ENCODE results near the gene MTHFD1L.
A peak's percentile ranks its signal among the peaks of the same experiment; 100 is the strongest.
"Not testable (repeated sequence)": the region's sequence is repeated elsewhere in the genome, so short reads cannot be mapped to it uniquely, and the experiment has no call there.

Gene MTHFD1L

DNA sequence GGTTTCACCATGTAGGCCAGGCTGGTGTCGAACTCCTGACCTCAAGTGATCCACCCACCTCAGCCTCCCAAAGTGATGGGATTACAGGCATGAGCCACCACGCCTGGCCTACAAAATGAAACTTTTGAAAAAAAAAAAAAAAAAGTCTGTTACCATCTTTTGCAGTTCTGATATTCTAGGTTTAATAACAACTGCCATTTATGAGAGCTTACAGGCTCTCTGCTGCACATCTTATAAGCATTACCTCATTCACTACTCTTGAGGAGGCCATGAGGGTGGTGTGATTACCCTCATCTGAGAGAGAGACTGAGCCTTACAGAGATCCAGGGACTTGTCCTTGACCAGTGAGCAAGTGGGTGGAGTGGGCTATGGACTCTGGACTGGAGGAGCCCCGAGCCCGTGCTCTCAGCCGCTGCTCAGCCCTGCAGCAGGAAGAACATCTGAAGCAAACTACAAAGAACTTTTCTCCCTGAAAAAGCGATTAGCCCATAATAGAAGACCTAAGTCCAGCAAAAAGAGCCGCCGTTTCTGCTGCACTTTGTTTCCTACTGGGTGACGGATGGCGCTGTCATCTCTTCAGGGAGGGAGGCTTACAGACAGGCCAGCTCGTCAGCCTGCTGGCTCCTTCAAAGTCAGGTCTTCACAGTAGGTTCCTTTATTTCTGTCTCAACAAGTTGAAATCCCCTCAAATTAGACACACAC, 254.5 kb downstream of the MTHFD1L start:
- peak; percentile 73 for DNase-seq (ENCODE audit: low read depth, low spot score)

DNA sequence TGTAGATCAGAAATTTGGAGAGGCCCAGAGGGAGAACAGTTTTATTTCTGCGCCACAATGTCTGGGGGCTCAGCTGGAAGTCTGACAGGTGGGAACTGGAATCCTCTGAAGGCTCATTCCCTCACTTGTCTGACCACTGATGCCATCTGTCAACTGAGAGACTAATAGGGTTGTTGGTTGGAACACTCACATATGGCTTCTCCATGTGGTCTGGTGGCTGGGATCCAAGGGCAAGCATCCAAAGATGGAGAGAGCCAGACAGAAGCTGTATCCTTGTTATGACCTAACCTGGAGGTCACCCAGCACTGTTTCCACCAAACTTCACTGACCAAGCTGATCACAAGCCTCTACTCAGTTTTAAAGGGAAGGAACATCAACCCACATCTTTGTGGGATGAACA, 256.4 kb downstream of the MTHFD1L start:
- DNase-seq (ENCODE audit: low read depth, low spot score): no peak

DNA sequence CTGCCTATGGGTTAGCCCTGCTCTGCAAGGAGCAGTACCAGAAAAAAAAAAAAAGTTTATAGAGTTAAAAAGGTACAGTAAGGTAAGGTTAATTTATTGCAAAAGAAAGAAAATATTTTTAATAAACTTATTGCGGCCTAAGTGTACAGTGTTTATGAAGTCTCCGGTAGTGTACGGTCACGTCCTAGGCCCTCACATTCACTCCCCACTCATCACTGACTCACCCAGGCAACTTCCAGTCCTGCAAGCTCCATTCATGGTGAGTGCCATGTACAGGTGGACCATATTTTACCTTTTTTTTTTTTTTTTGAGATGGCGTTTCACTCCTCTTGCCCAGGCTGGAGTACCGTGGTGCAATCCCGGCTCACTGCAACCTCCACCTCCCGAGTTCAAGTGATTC, 258.1 kb downstream of the MTHFD1L start:
- DNase-seq (ENCODE audit: low read depth, low spot score): not testable (repeated sequence)

DNA sequence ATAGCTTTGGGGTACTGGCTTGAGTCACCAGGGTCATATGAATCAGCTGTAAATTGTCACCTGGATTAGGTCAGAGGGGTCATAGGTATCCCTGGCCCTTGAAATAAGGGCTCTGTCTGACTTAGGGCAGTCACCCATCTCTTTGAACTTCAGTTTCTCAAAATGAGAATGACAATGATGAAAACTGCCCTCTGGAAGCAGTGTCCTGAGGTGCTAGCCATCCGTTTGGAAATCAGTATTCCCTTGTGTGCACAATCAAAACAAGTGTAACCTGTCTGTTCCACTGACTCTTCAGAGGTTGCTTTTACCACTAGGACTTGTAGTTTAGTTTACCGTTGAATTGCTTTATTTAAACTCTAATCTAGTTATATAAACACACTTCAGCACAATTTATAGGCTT, 259.7 kb downstream of the MTHFD1L start:
- DNase-seq (ENCODE audit: low read depth, low spot score): not testable (repeated sequence)

DNA sequence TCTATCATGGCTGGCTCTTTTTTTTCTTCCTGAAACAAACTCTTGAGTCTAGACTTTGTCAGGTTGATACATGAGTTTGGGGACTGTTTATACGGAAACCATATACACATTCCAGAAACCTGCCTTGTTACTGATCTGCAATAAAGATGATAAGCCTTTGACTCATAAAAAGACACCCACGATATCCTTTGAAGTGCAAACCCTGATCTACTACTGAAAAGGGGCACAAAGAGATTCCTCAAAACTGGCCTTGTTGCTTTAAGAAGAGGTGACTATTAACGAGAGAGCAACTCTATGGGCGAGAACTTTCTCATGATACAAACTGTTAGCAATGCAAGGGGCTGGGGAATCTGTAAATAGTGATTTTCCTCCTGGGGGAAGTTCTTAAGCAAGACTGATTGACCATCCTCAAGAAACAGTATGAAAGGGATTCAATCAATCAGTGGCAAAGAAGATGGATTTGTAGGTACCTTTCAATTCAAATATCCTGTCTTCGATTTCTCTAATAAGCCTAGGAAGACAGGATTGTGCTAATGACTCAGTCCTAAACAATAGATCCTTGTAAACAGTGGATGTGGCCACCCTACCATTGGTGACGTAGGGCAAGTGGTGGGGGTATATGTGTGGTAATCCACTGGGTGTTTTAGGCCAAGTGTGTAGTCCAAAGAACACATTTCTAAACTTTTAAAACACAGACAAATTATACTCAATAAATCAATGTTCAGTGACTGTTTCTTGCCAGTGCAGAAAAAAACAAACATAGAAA, 260.3 kb downstream of the MTHFD1L start:
- DNase-seq (ENCODE audit: low read depth, low spot score): not testable (repeated sequence)

DNA sequence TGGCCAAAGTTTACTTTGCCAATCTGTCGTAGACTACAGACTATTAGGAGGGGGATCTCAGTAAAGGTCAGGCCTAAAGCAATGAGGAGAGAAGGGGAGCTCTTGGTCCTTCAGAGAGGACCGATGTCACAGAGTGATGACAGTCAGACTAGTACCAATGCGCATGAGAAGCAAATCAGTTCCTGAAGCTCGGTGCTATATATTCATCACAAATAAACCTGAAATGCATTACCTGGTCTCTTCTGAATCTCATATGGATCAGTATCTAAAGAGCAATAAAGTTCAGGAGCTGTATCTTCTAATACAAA, 260.9 kb downstream of the MTHFD1L start:
- DNase-seq (ENCODE audit: low read depth, low spot score): not testable (repeated sequence)

DNA sequence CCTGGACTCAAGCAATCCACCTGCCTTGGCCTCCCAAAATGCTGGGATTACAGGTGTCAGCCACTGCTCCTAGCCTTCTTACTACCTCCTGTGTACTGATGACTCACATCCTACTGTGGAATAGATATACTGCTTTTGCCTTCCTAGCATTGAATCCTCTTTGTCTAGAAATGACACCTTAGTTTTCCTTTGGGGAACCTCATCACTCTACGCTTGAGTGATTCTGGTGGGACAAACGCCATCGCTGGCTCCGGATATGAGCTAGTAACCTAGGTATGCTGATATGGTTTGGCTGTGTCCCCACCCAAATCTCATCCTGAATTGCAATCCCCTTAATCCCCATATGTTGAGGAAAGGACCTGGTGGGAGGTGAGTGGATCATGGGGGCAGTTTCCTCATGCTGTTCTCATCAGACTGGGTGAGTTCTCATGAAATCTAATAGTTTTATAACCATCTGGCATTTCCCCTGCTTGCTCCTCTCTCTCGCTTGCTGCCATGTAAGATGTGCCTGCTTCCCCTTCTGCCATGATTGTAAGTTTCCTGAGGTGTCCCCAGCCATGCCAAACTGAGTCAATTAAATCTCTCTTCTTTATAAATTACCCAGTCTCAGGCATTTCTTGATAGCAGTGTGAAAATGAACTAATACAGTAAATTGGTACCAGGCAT, 261.8 kb downstream of the MTHFD1L start:
- not testable (repeated sequence) for DNase-seq (ENCODE audit: low read depth, low spot score)

DNA sequence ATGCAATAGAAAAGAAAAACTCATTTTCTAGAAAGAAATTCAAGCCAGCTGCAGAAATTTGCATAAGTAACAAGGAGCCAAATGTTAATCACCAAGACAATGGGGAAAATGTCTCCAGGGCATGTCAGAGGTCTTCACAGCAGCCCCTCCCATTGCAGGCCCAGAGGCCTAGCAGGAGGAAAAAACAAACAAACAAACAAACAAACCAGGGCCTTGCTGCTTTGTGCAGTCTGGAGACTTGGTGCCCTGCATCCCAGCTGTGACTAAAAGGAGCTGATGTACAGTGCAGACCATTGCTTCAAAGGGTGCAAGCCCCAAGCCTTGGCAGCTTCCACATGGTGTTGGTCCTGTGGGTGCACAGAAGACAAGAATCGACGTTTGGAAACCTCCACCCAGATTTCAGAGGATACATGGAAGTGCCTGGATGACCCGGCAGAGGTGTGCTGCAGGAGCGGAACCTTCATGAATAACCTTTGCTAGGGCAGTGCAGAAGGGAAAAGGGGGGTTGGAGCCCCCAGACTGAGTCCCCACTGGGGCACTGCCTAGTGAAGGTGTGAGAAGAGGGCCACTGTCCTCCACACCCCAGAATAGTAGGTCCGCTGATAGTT, 263.4 kb downstream of the MTHFD1L start:
- peak; percentile 89 for DNase-seq (ENCODE audit: low read depth, low spot score)

DNA sequence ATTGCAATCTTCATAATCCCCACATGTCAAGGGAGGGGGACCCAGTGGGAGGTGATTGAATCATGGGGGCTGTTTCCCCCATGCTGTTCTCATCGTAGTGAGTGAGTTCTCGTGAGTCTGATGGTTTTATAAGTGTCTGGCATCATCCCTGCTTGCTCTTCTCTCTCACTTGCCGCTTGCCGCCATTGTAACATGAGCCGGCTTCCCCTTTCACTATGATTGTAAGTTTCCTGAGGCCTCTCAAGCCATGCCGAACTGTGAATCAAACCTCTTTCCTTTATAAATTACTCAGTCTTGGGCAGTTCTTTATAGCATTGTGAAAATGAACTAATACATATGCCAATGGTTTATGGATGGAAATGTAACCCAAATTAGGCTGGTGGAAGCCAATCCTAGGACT, 264.8 kb downstream of the MTHFD1L start:
- no peak for DNase-seq (ENCODE audit: low read depth, low spot score)

DNA sequence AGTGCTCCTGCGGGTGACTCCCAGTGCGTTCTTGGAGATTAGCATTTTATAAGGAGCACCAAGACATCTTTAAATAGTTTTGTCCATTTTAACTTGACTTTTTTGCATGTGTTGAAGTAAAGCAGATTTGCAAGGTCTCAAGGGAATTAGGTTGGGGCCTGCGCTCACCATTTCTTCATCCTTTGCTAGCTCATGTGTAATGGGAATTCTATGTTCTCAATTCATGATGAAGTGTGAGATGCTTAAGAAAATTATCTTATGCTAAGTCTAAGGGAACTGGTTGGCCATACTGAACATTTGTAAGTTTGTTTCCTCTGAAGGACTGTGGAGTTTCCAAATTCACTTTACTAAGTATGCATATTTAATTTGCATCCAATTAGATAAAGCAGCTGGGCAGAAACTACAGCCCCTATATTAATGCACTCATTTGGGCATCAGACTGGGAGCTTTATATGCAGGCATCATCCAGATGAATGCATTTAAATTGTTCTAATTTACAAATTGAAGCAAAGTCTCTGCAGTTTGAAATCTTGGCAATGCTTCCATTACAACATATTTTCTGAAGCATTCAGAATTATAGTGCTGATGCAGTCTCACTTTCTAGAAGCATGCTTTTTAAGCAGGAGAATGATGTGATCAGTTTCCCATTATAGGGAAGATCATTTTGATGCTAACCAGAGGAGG, 266.0 kb downstream of the MTHFD1L start:
- no peak for DNase-seq (ENCODE audit: low read depth, low spot score)

DNA sequence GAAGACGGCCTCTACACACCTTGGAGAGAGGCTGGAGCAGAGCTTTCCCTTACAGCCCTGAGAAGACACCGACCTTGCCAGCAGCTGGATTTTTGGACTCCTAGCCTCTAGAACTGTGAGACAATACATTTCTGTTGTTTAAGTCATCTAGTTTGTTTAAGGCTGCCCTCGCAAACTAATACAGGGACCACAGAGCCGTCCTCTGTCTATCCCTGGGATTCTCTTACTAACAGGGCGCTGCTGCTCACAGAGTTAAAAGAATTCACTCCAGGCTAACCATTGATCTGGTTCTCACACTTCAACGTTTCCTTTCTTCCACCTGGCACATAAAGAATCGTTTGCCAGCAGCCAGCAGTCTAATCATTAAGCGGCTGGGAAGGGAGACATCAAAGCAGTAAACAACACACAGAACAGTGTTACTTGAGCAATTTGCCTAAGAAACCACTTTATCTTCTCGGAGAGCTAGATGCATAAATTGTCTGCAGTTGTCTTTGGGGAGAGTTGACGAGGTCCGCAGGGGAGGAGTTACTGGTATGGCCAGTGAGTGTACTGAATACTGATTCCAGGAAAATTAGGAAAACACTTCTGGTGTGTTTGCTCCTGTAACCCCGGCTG, 270.7 kb downstream of the MTHFD1L start:
- DNase-seq (ENCODE audit: low read depth, low spot score): peak; percentile 47

DNA sequence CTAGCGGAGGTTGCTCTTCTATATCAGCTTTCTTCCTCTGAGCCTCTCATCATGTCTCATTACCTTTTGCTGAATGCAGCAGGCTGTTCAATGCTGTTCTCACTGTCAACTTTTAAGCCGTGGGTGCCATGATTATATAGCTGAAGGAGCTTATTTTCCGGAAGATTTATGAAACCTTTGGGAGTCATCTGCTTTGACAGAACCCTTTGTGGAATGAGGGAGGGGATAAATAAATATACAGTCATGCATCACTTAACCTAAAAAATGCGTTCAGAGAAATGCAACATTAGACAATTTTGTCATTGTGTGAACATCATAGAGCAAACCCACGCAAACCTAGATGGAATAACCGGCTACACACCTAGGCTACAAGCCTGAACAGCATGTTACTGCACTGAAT, 272.0 kb downstream of the MTHFD1L start:
- DNase-seq (ENCODE audit: low read depth, low spot score): no peak

DNA sequence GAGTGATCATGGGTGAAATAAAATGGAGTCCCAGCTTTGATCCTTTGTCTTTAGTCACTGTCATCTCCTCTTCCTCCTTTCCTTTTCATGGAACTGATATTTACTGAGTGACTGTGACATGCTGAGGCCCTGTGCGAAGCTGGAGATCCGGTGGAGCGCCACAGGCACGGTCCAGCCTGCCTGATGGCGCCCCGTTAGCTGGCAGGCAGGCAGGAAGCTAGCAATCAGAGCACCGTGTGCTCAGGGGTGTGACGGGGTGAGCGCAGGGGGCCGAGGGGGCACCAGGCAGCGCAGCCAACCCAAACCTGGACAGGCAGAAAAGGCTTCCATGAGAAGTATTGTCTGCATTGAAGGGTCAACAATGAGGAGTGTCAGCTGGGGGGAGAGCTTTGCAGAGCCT, 274.0 kb downstream of the MTHFD1L start:
- DNase-seq (ENCODE audit: low read depth, low spot score): no peak

DNA sequence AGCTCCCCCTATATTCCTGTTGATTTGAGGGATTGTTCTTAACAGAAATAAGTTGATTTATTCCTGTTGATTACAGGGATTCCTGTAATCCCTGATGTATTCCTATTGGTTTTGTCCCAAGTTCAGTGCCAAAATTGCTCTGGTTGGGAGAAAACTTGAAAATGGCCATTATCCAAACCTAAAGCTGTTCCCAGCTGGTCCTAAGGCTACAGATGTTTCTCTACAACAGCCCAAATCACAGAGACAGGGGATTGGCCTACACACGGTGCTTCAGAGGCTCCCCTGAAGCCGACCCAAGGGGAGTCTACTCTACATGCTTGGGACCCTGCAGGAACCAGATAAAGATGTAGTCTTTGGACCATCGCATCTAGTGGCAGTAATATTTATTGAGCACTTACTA, 275.3 kb downstream of the MTHFD1L start:
- no peak for DNase-seq (ENCODE audit: low read depth, low spot score)

DNA sequence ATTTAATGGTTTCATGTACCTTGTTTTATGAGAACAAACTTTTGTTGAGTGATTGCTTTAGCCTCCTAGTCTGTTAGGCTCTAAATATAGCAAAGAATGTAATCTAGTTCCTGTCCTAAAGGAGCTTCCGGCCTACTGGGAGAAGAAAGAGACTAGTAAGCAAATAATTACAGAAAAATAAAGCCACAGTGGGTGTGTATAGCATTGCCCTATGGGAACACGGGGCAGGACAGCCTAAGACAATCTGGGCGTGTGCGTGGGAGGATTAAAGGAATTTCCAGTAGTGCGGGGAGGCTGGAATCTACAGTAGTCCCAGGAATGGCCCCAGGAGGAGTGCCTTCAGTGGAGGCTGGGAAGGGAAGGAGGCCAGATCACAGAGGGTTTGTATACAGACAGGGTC, 276.2 kb downstream of the MTHFD1L start:
- DNase-seq (ENCODE audit: low read depth, low spot score): peak; percentile 21

DNA sequence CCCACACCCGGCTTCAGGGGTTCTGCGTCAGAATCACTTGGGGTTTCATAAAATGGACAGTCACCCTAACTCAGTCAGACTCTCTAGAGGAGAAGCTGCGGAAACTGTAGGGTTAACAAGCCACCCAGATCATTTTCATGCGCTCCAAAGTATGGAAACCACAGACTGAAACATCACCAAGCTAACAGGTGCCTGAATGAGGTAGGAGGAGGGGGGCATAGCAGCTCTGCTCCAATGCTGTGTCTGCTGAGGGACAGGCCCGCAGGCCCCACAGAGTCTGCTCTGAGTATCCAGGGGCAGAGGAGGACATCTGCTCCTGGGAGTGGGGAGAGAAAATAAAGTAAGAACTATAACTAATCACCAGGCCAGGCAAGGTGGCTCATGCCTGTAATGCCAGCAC, 277.2 kb downstream of the MTHFD1L start:
- no peak for DNase-seq (ENCODE audit: low read depth, low spot score)

DNA sequence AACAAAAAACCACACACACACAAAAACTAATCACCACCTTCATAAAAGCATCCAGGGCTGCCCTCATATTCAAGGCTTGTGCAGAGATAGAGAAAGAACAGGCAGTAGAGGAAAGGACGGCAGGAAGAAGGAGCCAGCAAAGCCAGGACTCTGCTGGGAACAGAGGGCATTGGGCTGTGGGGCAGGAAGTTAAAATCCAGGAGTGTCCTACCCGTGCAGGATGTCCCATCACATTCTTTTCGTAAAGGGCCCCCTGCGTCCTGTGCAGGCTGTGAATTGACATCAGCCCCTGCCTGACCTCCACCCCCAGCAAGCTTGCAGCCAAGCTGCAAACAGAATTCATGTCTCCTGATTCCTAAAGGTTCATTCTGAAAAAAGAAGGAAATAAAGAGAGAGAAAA, 277.8 kb downstream of the MTHFD1L start:
- DNase-seq (ENCODE audit: low read depth, low spot score): no peak

DNA sequence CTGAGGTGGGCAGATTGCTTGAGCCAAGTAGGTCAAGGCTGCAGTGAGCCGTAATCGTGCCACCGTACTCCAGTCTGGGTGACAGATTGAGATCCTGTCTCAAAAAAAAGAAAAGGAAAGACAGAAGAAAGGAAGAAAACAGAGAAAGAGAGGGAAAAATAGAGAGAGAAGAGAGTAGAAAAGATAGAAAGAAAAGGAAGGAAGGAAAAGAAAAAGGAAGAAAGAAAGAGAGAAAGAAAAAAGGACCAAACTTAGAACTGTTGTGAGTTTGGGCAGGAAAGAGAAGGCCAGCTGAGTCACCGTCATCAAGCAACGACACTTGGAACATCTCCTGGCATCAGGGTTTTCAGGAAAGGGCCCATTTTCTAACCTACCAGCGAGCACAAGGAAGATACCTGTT, 278.3 kb downstream of the MTHFD1L start:
- no peak for DNase-seq (ENCODE audit: low read depth, low spot score)

DNA sequence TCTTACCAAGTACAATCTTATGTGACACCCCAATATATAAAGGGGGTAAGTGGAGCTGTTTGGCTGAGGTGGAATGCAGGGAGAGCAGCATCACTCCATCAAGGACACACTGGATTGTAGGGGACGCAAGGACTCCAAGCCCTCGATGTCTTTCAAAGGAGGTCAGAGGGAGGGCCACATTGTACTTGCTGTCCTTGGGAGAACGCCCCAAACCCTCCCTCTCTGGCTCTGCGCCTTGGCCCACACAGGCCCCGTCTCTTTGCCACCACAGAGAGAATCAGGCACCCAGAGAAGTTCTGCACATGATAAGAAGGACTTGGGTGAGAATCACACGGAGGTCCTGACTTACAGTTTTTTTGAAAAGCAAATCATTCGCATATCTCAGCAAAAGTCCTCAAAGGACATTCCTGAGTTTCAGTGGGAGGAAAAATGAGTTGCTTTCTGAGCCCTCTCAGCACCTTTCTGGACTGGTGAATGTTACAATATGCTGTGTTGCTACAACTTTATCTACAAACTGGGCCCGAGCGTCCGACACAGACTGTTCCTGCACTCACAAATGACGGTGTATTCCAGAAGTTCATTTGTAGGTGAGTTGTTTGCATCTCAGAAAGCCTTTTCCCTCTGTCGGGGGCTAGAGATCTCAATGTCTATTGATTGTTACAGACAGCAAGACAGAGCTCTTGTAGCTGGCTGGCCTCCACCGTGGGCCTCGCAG, 281.8 kb downstream of the MTHFD1L start:
- no peak for DNase-seq (ENCODE audit: low read depth, low spot score)

DNA sequence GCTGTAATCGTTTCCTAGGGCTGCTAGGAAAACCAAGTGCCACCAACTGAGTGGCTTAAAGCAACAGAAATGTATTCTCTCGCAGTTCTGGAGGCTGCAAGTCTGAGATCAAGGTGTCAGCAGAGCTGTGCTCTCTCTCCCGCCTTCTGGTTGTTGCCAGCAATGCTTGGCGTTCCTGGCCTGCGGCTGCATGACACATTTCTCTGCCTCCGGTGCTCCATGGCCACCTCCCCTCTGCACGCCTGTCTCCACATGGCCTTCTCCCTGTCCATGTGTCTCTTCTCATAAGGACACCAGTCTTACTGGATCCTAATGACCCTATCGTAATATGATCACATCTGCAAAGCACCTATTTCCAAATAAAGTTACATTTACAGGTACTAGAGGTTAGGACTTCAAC, 282.6 kb downstream of the MTHFD1L start:
- DNase-seq (ENCODE audit: low read depth, low spot score): peak; percentile 72

DNA sequence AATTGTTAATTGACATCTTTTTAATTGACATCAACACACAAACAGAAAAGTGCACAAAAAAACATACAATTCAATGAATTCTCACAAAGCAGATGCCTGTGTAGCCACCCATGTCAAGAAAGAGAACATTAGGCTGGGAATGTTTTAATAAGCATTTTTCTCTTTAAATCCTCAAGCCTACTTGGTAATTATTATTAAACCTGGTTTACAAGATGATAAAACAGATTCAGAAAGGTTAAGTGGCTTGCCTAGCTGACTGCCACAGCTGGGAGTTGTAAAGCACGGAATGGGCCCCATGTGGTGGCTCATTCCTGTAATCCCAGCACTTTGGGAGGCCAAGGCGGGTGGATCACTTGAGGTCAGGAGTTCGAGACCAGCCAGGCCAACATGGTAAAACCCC, 284.3 kb downstream of the MTHFD1L start:
- DNase-seq (ENCODE audit: low read depth, low spot score): no peak

All from ELF-1 (cell line).